ENCODE measurements around the gene CFAP410. TPM values are rescaled to one million over a fixed set of nuclear protein-coding genes. Genes with fewer than 3 reads are reported as not detected.

CFAP410 gene
- total and polyA plus RNA-seq, 2 of the 8 experiments (the other 6 are each of a cell fraction or from before 2014, with no cell fraction given): 10.6 to 12.0 TPM

DNA sequence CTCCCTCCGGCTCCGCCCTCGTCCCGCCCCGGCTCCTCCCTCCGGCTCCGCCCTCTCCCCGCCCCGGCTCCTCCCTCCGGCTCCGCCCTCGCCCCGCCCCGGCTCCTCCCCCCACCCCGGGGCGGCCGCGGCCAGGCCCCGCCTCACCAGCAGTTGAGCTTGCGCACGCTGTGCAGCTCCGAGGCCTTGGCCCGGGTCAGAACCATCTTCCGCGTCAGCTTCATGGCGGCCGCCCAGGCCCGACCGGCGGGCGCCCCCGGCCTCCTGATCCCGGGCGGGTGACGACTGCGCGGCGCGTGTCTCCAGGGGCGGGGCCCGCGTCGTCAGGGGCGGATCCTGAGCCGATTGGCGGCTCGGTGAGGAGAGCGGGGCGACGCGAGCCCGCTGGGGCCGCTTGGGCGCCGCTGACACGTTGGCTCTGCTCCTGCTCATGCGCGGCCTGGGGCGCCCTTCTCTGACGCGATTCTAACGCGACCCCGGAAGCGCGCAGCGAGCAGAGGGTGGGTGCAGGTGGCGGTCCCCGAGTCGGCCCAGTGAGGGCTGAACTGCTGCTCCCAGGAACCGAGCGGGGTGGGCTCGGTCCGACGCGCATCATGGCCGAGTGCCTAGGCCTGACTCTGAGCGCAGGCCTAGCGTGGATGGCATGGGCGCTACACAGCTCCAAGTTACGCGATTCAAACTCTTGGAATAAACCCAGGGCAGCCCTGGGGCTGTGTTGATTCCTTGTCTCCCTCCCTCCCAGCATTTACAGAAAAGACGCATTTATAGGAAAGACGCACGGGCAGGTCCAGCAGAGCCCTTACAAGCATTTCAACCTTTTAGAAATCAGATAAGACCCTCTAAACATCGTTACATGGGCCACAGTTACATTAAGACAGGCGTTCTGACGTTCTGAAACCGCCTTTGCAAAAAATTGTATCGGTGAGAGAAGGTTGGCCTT lies at the start of gene CFAP410 (continued):
- TF ChIP-seq NRF1 (IDR thresholded peaks at IDR 0.05; ENCODE audit: low read depth, low read length): peak; percentile 75
- TF ChIP-seq GABPA (IDR thresholded peaks at IDR 0.05; ENCODE audit: borderline replicate concordance, insufficient read depth, low read length): no peak
- TF ChIP-seq TEAD4 (IDR thresholded peaks at IDR 0.05; ENCODE audit: low read depth, low read length): 0 out of 2 replicates have a peak, but pooled peaks have one; percentile 1
- TF ChIP-seq, protein P1, sequence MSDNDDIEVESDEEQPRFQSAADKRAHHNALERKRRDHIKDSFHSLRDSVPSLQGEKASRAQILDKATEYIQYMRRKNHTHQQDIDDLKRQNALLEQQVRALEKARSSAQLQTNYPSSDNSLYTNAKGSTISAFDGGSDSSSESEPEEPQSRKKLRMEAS (IDR thresholded peaks at IDR 0.05): peak; percentile 86
- peak; percentile 100 for TF ChIP-seq CREB1 (IDR thresholded peaks at IDR 0.05)
- no peak for TF ChIP-seq CBX8 (IDR thresholded peaks at IDR 0.05; ENCODE audit: borderline replicate concordance, low read depth, low read length)
- TF ChIP-seq KDM5A (IDR thresholded peaks at IDR 0.05; ENCODE audit: low read length): peak; percentile 87
- TF ChIP-seq SIRT6 (IDR thresholded peaks at IDR 0.05; ENCODE audit: low read length): no peak
- TF ChIP-seq, protein P2, sequence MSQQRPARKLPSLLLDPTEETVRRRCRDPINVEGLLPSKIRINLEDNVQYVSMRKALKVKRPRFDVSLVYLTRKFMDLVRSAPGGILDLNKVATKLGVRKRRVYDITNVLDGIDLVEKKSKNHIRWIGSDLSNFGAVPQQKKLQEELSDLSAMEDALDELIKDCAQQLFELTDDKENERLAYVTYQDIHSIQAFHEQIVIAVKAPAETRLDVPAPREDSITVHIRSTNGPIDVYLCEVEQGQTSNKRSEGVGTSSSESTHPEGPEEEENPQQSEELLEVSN (IDR thresholded peaks at IDR 0.05): 0 out of 2 replicates have a peak, but pooled peaks have one; percentile 3
- TF ChIP-seq, protein P3, sequence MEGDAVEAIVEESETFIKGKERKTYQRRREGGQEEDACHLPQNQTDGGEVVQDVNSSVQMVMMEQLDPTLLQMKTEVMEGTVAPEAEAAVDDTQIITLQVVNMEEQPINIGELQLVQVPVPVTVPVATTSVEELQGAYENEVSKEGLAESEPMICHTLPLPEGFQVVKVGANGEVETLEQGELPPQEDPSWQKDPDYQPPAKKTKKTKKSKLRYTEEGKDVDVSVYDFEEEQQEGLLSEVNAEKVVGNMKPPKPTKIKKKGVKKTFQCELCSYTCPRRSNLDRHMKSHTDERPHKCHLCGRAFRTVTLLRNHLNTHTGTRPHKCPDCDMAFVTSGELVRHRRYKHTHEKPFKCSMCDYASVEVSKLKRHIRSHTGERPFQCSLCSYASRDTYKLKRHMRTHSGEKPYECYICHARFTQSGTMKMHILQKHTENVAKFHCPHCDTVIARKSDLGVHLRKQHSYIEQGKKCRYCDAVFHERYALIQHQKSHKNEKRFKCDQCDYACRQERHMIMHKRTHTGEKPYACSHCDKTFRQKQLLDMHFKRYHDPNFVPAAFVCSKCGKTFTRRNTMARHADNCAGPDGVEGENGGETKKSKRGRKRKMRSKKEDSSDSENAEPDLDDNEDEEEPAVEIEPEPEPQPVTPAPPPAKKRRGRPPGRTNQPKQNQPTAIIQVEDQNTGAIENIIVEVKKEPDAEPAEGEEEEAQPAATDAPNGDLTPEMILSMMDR (IDR thresholded peaks at IDR 0.05; ENCODE audit: control extremely low read depth in 1 of 3, insufficient read depth in 1 of 3, low read depth in 1 of 3, low read length in 3 of 3): no peak
- TF ChIP-seq HDAC6 (IDR thresholded peaks at IDR 0.05; ENCODE audit: low read depth, low read length): no peak
- TF ChIP-seq, protein P4, sequence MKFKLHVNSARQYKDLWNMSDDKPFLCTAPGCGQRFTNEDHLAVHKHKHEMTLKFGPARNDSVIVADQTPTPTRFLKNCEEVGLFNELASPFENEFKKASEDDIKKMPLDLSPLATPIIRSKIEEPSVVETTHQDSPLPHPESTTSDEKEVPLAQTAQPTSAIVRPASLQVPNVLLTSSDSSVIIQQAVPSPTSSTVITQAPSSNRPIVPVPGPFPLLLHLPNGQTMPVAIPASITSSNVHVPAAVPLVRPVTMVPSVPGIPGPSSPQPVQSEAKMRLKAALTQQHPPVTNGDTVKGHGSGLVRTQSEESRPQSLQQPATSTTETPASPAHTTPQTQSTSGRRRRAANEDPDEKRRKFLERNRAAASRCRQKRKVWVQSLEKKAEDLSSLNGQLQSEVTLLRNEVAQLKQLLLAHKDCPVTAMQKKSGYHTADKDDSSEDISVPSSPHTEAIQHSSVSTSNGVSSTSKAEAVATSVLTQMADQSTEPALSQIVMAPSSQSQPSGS (IDR thresholded peaks at IDR 0.05; ENCODE audit: low read length): 0 out of 2 replicates have a peak, but pooled peaks have one; percentile 28
- TF ChIP-seq JUN (IDR thresholded peaks at IDR 0.05; ENCODE audit: low read depth, low read length): no peak
- no peak for TF ChIP-seq SP2 (IDR thresholded peaks at IDR 0.05; ENCODE audit: low read length)
- TF ChIP-seq SIX5 (IDR thresholded peaks at IDR 0.05; ENCODE audit: low read depth, low read length): peak; percentile 13; the same call in 1 of the 2 replicates
- no peak for TF ChIP-seq EZH2 (IDR thresholded peaks at IDR 0.05; ENCODE audit: low read depth, low read length, severe bottlenecking)
- TF ChIP-seq POLR2A (IDR thresholded peaks at IDR 0.05; ENCODE audit: control extremely low read depth in 1 of 2, low read depth in 2 of 2, low read length in 2 of 2): peak in 1 of 2 experiments; percentile 73; a peak in 2 of 3 replicates
- TF ChIP-seq TBP (IDR thresholded peaks at IDR 0.05; ENCODE audit: low read depth, low read length): peak; percentile 54
- TF ChIP-seq SRF (IDR thresholded peaks at IDR 0.05; ENCODE audit: low read depth, low read length): peak; percentile 91

All from H1 (cell line).